Vagina (tissue), 2 donors: ENCODE data around the gene MAST4.

Source experiments
- CTCF ChIP-seq, 3 experiments: fragments of 450-650 bp in 2 of 3; fragments of 200-600 bp in 1 of 3; sonication (generic) in 1 of 3; IDR thresholded peaks; one replicate each; pipeline ENCODE4 v1.5.1; 2017 to 2019; ENCODE audit warnings: antibody characterized with exemption in 3 of 3, mild to moderate bottlenecking in 2 of 3, moderate library complexity in 2 of 3
- POLR2A ChIP-seq, 2 donors: fragments of 450-650 bp; IDR thresholded peaks; one replicate each; pipeline ENCODE4 v1.6.1; 2017; ENCODE audit warnings: antibody characterized with exemption in 2 of 2, mild to moderate bottlenecking in 2 of 2, moderate library complexity in 2 of 2

GRCh38 chr5:66585291-66585690 is 10.9 kb upstream of the MAST4 start:
- TF ChIP-seq CTCF (IDR thresholded peaks at IDR 0.05) (no peak), POLR2A (IDR thresholded peaks at IDR 0.05) (no peak)
